Ishikawa (cell line): ENCODE data around the gene PPIA.

Source experiments
- CEBPB ChIP-seq: IDR thresholded peaks from 2 replicates; pipeline ENCODE4 v1.6.1; 2012
- CREB1 ChIP-seq: IDR thresholded peaks from 2 replicates; pipeline ENCODE4 v1.6.1; 2012; ENCODE audit warnings: low read depth
- EGR1 ChIP-seq: IDR thresholded peaks from 2 replicates; pipeline ENCODE4 v1.6.1; 2012
- EP300 ChIP-seq: IDR thresholded peaks from 2 replicates; pipeline ENCODE4 v1.6.1; 2012; ENCODE audit warnings: borderline replicate concordance
- FOXM1 ChIP-seq: IDR thresholded peaks from 2 replicates; pipeline ENCODE4 v1.6.1; 2012; ENCODE audit warnings: low read depth, borderline replicate concordance
- MAX ChIP-seq: IDR thresholded peaks from 2 replicates; pipeline ENCODE4 v1.6.1; 2012
- NFIC ChIP-seq: IDR thresholded peaks from 2 replicates; pipeline ENCODE4 v1.6.1; 2012
- RAD21 ChIP-seq: IDR thresholded peaks from 2 replicates; pipeline ENCODE4 v1.6.1; 2012; ENCODE audit warnings: low read depth
- REST ChIP-seq: IDR thresholded peaks from 2 replicates; pipeline ENCODE4 v1.6.1; 2012; ENCODE audit warnings: low read depth, mild to moderate bottlenecking
- TAF1 ChIP-seq: IDR thresholded peaks from 2 replicates; pipeline ENCODE4 v1.6.1; 2012; ENCODE audit warnings: low read depth, mild to moderate bottlenecking
- TCF12 ChIP-seq: IDR thresholded peaks from 2 replicates; pipeline ENCODE4 v1.6.1; 2012; ENCODE audit warnings: low read depth
- TEAD4 ChIP-seq: IDR thresholded peaks from 2 replicates; pipeline ENCODE4 v1.6.1; 2012
- USF1 ChIP-seq: IDR thresholded peaks from 2 replicates; pipeline ENCODE4 v1.6.1; 2012
- YY1 ChIP-seq: IDR thresholded peaks from 2 replicates; pipeline ENCODE4 v1.6.1; 2012; ENCODE audit warnings: low read depth
- ZBTB7A ChIP-seq: IDR thresholded peaks from 2 replicates; pipeline ENCODE4 v1.6.1; 2012; ENCODE audit warnings: low read depth

PPIA gene

DNA sequence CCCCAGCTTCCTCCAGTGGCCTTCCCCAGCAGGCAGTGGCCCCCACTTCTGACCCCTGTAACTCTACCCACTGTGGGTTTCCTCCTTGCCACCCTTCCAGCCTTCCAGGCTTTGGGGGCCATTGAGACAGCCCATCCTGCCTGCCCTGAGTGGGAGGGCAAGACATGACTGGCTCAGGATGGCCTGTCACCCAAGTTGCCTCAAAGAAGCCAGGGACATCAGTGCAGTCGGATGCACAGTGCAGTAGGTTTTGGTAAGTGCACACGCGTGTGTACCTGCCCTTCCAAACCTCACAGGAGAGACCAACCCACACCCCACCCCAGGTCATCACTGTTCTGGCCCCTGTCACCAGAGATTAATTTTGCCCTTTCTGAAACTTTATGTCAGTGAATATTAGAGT lies 25.1 kb upstream of the PPIA start:
- TF ChIP-seq ZBTB7A = no peak
- no peak for TF ChIP-seq MAX
- TF ChIP-seq CEBPB = no peak
- no peak for TF ChIP-seq NFIC
- no peak for TF ChIP-seq FOXM1
- TF ChIP-seq USF1 = no peak
- no peak for TF ChIP-seq EP300

- TF ChIP-seq USF1 (no peak), EGR1 (no peak), YY1 (no peak), MAX (no peak), REST (no peak), TEAD4 (no peak), RAD21 (no peak), TCF12 (no peak), NFIC (no peak), ZBTB7A (no peak), TAF1 (no peak), CREB1 (no peak), CEBPB (no peak), EP300 (no peak), FOXM1 (no peak)
These were observed 24.0 kb upstream of the PPIA start for GRCh38 chr7:44772440-44772839.

GRCh38 chr7:44772867-44773266 lies 23.6 kb upstream of the PPIA start:
- TF ChIP-seq CEBPB (no peak), MAX (no peak), TAF1 (no peak), ZBTB7A (no peak), CREB1 (no peak), RAD21 (no peak), TEAD4 (no peak), EP300 (no peak), REST (no peak), EGR1 (no peak), YY1 (no peak), NFIC (no peak), USF1 (no peak), FOXM1 (no peak)

GRCh38 chr7:44775383-44776107 lies 20.9 kb upstream of the PPIA start:
- TF ChIP-seq USF1 = no peak
- TF ChIP-seq NFIC = no peak
- no peak for TF ChIP-seq EGR1
- TF ChIP-seq ZBTB7A = no peak
- TF ChIP-seq CREB1 = no peak
- no peak for TF ChIP-seq TCF12
- TF ChIP-seq MAX = no peak
- no peak for TF ChIP-seq REST
- TF ChIP-seq TAF1 = no peak
- TF ChIP-seq YY1 = no peak
- TF ChIP-seq RAD21 = no peak
- TF ChIP-seq TEAD4 = no peak
- TF ChIP-seq FOXM1 = no peak
- no peak for TF ChIP-seq CEBPB
- no peak for TF ChIP-seq EP300
